Stimulated activated naive CD8-positive, alpha-beta T cell treated with anti-CD3 and anti-CD28 coated beads, Interleukin-15, Interleukin-2, amounts not matched to agents 100 U/mL and 50 U/mL, for 24 hours (primary cell): ENCODE results near the gene PAQR8.

ENCODE experiments used
- ATAC-seq: fragments of 150-1000 bp; cut with Tn5 transposase; one replicate; pipeline ENCODE4 v1.10.0; 2021
- DNase-seq: peaks from one replicate; pipeline ENCODE4 v3.0.0; 2021

PAQR8 gene

DNA sequence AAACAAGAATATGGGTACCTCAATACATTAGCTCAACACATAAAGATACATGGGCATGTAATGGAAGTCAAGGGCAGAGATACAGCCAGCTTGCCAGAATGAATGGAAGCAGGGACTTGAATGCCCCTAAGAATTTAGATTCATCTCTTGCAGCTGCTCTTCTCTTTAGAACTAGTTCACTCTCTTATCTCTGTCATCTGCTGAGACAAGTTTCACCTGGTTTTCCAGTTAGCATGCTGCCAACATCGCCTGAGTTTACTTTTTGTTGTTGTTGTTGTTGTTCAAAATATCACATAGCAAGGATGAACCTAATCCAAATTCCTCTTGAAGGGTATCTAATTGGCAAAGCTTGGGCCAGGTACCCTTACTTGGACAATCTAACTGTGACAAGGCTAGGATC is 14.1 kb upstream of the PAQR8 start:
- no peak for DNase-seq
- ATAC-seq = no peak

DNA sequence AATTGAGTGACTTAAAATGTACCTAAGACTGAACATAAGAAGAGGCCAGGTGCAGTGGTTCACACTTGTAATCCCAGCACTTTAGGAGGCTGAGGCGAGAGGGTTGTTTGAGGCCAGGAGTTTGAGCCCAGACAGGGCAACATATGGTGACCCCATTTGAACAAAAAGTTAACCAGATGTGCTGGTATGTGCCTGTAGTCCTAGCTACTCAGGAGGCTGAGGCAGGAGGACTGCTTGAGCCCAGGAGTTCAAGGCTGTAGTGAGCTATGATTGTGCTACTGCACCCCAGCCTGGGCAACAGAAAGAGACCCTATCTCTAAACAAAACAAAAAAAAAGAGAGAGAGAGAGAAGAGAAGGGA is 10.1 kb upstream of the PAQR8 start:
- no peak for ATAC-seq
- DNase-seq = no peak

- DNase-seq = no peak
- peak; percentile 40 for ATAC-seq
Observed at GRCh38 chr6:52352239-52353018, 9.5 kb upstream of the PAQR8 start.

DNA sequence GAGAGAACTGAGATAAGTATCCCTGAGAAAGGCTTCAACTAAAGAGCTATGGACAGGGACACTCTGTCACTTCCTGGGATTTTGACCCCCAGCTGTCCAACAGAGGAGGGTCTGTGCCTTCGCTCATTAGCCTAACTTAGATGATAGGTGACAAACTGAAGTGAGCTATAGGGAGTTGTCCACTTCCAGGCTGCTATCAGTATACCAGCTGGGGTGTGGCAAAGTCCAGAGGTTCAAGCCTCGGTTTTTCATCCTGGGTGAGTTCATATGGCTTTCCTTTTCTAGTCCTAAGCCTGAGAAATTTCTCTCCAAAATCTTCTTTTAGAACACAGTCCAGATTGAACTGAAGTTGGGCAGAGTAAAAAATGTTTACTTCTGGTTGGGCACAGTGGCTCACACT is 5.9 kb upstream of the PAQR8 start:
- ATAC-seq (no peak), DNase-seq (no peak)

GRCh38 chr6:52359403-52359802 is 2.5 kb upstream of the PAQR8 start:
- DNase-seq (no peak), ATAC-seq (no peak)

DNA sequence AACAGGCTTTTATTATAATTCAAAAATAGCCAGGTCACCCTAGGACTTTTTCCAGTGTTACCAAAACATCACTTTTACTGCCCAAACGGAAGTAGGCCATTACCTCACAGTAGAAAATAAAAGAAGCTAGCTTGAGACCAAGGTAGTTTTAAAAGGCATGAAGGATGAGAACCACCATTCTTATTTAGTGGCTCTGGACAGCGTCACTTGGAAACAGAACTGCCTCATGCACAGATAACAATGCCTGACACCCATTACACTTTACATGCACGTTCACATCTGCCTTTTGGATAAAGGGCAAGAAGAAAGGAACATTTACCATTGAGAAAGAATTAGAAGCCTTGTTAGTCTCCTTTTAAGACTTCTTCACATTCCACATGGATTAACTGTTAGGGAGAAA is 1.9 kb upstream of the PAQR8 start:
- DNase-seq = no peak
- no peak for ATAC-seq

- ATAC-seq (no peak), DNase-seq (no peak)
Observed at GRCh38 chr6:52360601-52361413, 1.1 kb upstream of the PAQR8 start.

DNA sequence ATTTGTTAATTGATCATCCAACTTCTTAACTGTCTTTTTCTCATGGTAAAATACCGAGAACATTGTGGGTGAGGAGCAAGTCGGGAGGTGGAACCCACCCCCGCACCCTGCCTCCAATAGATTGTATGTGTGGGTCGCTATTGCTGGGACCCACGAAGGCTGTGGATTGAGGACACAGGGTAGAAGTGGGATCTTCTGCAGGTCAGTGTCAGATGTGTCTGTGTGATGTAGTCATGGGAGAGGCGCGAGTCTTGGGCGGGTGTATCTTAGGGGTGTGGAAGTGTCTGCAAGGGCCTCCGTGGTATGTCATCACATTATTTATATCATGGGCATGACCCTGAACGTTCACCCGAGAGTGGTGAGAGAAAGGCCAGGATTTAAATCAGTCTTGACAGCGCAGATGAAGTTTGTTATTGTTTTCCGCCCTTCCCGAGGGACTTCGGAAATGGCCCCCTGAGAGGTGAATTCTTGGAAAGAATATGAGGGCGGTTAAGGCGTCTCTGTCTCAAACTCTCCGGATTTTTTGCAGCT is 472 bp upstream of the PAQR8 start:
- DNase-seq (peak; percentile 25), ATAC-seq (peak; percentile 7)

DNA sequence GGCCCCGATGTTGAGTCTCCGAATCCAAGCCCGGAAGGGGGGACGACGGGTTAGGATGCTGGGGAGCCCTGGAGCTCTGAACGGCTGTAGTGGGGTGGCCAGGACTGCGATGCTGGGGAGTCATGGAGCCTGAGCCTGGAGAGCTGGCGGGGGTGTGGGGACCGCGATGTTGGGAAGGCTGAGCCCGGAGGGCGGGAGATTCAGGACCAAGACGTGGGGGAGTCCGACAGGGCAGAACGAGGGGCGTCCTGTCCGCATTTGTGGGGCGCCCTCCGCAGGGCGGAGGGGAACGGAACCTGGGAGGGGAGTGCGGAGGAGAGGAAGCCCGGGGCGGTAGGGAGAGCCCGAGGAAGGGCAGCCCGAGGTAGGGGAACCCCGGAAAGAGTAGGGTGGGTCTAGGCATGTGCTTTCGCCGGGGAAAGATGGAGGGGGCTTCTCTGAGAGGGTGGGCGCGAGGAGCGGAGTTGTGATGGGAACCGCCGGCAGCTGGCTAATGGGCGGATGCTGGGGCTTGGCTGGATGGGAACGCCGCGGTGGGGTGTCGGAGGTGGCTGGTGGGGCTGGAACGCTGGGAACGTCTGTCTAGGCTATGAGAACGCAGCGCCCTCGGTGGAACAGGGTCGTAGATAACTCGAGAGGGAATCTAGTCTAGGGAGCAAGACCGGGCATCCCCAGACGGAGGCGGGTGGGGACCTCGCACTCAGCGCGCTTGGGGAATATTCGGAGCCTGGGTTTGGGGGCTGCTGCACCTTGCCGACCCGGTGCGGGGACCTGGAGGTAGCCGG is 684 bp downstream of the PAQR8 start:
- ATAC-seq = peak; percentile 70
- peak; percentile 63 for DNase-seq

DNA sequence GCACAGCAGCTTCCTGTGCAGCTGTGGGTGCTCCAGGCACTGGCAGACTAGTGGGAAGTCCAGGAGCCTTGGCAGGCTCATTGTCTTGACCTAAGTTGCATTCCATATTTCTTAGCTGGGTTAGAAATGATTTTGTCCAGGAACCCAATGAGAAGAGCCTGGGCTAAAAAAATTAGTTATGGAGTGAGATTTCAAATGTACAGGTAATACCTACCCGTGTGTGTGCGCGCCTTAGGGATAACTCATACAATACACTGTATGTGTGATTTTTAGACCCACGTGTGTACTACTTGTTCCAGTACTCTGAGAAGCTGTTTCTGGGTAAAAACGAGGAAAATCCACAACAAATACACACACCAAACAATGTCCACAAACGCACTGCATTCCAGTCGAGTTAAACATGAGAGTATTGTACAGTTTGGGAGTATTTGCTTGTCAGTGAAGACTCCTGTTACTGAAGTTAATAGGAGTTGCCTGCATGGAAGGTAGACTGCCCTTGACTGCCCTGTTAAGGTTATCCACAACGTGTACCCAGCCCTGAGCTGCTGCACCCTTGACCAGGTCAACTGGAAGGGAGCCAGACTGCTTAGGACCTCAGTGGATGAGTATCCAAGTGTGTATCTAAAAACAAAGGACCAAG is 1.4 kb downstream of the PAQR8 start:
- DNase-seq = no peak
- ATAC-seq = no peak

DNA sequence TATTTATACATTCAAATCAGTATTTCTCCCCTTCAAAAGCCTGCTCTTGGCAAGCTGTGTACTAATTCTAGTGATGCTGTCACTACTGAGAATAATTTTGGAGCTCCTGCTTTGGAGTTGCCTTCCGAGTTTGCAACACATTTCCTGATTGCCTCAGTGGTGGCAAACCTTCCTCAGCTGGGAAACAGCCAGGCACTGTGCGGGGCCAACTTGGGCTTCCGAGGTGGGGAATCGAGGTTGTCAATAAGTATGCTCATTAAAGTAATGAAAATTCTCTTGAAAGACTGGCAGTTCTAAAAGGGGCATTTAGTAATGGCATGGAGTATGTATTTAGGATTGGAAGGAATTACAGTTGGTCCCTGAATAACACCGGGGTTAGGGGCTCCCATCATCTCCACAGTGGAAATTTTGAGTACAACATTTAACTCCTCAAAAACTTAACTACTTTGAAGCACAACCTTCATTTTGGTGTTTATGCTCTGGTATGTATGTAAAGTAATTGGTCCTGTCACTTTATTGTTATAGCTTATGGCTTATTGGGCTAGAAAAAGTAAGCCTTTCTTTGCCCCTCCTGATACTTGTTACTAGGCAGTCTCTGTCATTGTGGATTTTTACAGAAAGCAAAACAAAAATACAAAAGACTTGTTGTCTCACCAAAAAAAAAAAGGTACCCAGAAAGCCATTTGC is 2.7 kb downstream of the PAQR8 start:
- ATAC-seq (no peak), DNase-seq (no peak)

- ATAC-seq = no peak
- DNase-seq = no peak
Observed at GRCh38 chr6:52365317-52365716, 3.4 kb downstream of the PAQR8 start.

DNA sequence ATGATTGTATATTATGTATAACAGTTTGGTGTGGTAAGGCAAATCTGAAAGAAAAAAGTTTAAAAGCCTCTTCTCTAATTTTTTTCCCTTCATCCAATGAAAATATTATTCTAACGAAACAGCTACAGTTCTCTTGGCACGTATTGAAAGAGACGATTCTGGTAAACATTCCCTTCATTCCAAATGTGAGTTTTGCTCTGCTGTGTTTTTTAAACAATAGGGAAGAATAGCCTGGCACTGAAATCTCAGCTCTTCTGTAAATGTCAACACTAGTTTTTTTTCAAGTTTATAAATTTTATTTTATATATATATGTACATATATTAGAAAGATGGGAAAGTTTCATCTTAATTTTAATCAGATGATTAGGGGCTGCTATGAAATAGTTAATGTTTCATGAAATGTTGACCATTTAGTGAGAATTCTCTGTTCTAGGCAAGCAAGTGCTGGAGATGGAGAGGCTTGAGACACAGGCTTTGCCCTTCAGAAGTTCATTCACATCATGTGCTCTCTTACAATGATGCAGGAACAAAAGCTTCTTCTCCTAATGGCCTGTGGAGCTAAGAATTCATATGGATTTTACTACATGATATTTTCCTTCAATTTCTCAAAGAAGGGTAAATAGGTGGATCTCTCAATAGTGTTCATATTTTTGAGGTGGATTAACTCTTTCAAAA is 4.1 kb downstream of the PAQR8 start:
- ATAC-seq = no peak
- no peak for DNase-seq

DNA sequence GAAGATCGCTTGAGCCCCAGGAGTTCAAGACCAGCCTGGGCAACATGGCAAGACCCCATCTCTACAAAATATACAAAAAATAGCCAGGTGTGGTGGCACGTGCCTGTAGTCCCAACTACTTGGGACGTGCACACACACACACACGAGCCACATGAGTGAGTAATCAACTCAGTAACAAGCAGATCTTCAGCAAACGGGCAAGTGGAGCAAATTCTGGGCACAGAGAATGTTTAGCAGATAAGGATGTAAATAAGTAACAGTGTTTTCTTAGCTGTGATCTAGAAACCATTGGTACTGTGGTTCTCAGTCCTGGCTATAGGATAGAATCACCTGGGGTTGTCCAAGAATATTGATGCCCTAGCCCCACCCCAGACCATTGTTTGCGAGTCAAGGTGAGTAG is 6.1 kb downstream of the PAQR8 start:
- ATAC-seq (no peak), DNase-seq (no peak)

GRCh38 chr6:52369234-52369633 is 7.3 kb downstream of the PAQR8 start:
- DNase-seq (no peak), ATAC-seq (no peak)

DNA sequence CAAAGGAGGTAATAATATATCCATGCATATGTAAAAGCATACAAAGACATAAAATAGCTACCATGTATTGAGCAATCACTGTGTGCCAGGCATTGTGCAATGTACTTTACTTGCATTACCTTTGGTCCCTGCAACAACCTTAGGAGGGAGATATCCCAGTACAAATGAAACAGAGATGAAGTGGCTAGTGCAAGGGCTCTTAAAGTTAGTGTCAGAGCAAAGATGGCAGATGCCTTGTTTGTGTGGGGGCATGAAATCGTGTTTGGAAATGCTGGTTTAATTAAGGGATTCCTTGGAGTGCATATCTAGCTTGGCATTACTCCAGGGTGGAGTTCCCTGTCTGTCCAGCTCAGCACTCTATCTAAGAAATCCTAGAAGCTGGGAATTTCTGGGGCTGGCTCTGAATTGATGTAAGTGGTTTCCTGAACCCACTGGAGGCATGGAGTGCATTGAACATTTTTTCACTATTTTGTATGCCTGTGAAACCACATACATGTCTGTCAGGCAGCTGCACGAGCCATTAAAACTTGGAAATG is 9.8 kb downstream of the PAQR8 start:
- DNase-seq (no peak), ATAC-seq (no peak)

- ATAC-seq = no peak
- DNase-seq = no peak
Observed at GRCh38 chr6:52373151-52373690, 11.3 kb downstream of the PAQR8 start.

- ATAC-seq (no peak), DNase-seq (no peak)
Observed at GRCh38 chr6:52374247-52374646, 12.3 kb downstream of the PAQR8 start.

- peak; percentile 52 for ATAC-seq
- DNase-seq = no peak
Observed at GRCh38 chr6:52375780-52376556, 14.0 kb downstream of the PAQR8 start.

DNA sequence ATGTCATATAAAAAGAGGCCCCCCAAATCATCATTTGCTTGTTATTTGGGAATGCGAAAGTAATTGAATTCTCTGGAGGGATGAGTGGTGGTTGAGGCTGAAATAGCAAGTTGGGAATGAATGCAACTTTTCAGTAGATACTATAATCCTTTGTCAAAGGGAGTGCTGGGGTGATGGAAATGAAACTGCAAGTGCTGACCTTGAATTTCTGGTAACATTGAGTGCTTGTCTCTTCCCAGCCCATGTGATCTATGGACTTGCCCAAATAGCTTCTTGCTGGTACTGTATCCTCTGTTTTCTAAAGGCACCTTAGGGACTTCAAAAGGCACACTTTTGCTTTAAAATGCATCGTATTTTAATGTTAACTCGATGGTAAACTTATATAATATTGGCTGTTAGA is 14.8 kb downstream of the PAQR8 start:
- ATAC-seq (no peak), DNase-seq (no peak)
